HG02840 (cell line): Measurements from ENCODE around the gene OGA.

Experiments used
- ATAC-seq: cut with Tn5 transposase; IDR thresholded peaks from one replicate; pipeline ENCODE4 v1.9.1; 2021; ENCODE audit warnings: mild to moderate bottlenecking, moderate library complexity, moderate number of reproducible peaks; ENCODE audit not compliant: unreplicated experiment, low FRiP score

OGA gene

DNA sequence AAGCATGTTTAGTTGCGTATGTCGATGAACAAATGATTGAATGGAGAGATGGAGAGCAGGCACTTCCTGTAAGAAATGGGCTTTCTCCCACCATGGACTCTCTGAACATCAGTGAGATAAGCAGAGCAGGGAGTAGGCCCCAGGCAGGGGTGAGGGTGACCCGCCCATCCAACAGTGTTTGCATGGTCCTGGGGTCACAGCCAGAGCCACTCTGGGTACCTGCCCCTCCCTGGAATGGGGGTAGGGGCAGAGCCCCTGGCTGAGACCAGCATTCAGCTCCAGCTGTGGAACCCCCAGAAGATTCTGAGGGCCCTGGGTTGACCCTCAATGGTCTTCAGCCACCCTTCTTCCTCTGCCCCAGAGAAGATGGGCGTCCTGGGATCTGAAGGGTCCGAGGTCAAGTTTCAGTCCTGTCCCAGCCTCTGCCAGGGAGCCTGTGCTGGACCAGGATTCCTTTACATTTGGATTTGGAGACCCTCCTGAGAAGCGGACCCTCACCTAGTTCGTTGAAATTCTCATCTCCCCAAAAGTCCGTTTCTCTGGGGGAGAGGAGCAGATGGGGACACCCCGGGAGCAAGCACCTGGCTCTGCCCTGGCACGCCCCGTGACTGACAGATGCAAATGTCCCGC, 40.0 kb downstream of the OGA start:
- no peak for ATAC-seq

DNA sequence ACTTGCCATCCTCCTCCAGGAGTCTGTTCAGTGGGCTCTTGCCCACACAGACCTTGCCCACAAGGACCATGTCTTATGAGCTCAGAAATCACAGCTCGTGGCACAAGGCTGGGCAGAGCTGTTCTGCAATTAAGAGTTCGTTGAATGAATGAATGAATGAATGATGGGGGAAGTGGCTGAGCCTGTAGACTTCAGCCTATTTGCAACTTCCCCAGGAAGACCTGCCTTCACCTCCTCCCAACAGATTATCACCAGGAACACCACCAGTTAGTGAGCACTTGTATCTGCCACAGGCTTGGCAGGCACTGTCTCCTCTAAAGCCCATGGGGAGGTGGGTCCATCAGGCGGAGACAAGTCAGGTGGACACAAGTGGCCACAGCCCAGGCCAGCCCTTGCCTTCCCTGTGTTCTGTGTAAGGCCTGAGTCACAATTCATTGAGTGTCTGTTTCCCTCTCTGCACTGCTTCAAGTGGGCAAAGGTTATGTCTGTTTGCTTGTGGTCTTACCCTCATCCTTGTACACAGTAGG, 40.6 kb downstream of the OGA start:
- ATAC-seq = no peak

DNA sequence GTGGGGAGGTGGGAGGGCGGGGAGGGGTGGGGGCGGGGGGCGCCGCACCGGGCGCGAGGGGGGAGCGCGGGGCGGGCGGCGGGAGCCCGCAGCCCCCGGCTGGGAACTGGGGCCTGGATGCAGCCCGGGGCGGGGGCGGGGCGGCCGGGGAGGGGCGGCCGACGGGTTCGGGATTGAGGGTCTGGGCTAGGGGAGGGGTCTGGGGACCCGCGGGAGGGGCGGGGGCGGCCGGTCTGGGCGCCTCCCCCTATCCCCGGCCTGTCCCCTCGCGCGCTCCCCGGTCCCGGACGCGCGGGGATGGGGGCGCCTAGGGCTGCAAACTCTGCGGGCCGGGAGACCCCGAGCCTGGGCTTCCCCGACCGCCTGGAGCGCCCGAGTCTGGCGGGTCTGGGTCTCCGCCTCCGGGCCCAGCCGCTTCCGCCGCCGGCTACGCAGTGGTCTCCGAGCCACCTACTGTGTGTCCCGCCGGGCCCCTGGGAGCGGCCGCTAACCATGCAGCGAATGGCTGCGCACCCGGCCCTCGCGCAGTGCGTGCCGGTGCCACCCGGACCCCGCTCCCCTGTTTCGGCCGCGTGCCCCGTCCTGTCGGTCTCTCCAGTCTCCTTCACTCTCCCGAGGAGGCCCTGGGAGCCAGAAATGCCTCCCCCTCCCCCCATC, 42.0 kb downstream of the OGA start:
- no peak for ATAC-seq

DNA sequence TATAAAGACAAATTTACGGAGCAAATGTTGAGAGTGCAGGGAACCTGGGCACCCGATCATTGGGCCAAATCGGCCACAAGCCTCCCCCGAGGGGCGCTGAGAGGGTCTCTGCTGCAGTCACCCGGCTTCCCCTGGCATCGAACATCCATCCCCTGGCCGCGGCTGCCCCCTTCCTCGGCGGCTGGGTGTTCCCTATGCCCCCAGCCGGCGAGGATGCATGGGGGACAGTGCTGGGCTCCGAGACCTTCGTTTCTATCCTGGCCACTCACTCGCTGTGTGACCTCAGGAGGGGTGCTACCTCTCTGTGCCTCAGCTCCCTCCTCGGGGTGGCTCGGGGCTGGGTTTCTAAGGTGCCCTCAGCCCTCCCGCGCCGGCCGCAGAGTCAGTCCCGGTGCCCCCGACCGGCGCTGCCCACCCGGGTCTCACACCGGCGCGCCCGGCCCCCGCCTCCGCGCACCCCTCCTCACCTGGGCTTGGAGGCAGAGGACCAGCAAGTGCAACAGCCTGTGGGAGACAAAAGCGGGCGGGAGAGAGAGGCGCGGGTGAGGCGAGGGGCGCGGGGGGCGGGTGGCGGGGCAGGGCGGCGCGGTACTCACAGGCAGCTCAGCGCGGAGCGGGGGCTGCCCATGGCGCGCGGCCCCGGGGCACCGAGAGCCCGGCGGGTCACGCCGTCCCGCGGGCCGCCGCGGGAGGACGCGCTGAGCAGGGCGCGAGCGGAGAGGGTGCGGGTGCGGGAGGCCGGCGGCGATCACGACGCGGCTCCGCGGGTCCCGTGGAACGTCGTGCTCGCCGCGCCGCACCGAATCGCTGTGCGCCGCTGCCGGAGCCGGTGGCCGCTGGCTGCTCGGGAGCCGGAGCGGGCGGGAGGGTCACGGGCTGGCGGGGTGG, 42.7 kb downstream of the OGA start, which contains the start of gene FGF8:
Gene FGF8 (minus strand): TSS at position 842 of the 888 bp plus-strand sequence. CDS start 214 bp downstream, at position 628.
- ATAC-seq = no peak

DNA sequence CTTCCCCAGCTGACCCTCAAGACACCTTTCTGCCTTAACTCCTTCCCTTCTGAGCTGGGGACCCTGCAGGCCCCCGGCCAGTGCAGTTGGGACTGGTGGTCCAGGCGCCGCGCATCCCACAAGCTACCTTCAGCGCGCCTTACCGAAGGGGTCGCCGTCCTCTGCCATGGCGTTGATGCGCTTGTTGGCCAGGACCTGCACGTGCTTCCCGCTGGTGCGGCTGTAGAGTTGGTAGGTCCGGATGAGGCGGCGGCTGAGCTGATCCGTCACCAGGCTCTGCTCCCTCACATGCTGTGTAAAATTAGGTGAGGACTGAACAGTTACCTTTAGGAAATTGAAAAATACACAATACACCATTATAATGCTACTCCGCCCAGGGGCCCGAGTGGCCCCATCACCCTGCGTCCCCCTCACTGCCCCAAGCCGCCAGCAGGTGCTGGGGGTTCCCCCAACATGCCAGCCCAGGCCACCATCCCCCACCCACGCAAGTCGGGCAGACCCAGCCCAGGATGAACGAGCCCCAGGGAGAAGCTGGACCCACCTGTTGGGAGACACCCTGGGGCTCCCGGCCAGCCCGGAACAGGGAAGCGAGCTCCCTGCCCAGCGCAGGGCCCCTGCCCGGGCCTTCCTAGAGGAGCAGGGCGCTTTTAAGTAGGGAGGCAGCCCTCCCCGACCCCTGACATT, 43.5 kb downstream of the OGA start:
- ATAC-seq = no peak

DNA sequence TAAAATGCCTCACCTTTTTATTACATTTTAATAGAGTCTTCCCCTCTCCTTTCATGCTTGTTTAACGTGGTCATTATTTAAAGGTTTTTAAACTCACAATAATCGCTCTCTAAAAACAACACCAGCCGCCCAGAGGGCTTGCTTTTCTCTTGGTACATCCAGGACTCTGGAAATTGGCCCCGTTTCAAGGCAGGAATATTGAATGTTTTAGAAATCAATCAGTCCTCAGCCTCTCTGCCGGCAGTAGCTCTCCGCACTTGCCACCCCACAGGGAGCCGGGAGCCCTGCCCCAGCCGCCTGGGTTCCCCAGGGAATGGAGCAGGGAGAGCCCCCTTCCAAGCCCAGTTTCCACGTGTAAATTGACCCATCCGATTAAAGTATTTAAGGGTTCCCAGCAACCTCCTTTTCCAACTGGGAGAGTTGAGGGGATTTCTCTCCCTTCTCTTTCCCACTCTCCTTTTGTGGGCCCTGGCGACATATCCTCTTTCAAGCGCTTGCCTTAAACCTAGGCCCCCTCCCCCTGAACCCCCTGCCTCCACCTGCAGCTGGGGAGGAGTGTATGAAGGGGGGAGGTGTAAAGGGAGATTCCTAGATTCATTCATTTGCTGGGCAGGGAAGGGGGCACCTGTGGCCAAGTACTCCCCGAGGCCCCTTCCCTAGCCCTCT, 44.2 kb downstream of the OGA start:
- ATAC-seq = no peak

DNA sequence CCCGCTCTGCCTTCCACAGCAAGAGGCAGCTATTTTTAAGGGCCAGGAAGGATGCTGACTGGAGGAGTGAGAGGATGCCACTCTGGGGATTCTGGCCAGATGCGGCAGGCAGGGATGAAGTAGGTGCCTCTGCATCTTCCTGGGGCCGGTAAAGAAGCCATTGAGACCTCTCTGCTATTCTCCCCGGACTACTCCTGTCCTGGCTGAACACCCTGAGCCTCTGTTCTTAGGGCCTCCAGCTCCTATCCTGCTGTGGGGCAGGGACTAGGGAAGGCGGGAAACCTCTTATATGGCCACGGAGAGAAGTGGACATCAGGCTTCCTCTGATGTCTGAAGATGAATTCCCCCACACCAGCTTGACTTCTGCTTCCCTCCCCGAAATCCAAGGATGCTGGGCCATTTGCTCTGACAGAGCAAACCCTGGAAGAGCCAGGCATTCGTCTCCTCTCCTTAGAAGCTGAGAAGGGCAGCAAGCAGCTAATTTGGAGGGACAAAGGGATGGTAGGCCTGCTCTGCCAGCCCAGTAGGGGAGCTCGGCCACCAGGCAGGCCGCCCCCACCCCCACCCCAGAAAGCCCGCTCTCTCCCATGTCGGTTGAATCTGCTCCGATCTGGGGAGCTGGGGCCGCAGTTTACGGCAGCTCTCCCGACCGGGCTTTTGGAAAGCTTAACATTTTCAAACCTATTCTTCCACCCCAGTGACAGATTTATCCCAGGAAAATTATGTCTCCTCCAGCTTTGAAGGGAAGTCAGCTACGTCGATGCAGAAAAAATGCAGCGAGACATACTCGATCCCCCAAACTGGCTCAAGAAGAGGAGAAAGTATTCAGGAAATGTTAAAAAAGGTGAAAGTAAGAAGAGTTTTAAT, 45.1 kb downstream of the OGA start:
- no peak for ATAC-seq

DNA sequence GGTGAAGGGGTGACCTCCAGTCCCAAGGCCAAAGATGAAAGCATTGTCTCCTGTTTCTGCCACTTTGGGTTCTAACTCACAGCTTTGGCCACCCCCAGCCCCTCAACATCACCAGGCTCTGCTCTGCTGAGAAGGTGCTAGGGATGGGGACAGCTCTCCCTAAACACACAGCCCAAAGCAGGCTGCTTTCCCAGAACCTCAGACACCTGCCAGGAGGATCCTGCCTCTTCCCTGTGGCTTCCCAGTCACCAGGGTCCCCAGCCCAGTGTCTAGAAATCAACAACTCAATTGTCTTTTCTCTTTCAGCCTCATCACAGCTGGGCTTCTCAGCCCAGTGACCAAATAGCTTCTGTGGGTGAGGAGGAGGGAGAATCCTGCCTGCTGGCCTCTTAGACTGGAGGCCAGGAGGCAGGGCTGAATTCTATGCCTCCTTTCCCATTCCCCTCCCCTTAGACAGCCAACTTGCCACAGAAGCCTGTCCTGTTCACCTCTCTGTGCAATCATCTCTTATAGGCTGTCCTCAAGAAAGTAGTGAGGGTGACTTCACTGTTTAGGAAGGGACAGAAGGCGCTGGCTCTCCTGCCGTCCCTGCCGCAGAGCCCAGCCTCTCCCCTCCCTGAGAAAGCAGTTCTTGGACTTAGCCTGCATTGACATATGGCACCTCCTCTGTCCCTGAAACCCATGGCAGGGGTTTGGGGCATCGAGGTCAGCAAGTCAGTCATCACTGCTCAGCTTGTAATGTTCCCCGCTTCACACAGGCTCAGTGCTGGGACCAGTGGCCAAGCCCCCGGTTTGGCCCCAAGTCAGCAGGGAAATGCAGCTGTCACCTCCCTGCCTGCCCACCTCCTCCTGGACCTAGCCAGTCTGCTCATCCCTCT, 46.0 kb downstream of the OGA start:
- no peak for ATAC-seq

DNA sequence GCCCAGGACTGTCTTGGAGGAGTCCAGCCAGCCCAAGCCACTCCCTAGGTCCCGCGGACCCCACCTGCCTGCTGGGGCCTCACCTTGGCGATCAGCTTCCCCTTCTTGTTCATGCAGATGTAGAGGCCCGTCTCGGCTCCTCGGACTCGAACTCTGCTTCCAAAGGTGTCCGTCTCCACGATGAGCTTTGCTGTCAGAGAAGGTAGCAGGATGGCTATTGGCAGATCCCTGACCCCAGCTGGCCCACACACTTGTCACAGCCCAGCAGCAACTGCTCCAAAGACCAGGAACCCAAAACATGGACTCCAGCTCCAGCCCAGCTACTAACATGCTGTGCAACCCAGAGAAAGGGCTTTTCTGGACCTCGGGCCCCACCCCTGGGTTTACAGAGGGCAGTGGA, 46.9 kb downstream of the OGA start:
- ATAC-seq = no peak

DNA sequence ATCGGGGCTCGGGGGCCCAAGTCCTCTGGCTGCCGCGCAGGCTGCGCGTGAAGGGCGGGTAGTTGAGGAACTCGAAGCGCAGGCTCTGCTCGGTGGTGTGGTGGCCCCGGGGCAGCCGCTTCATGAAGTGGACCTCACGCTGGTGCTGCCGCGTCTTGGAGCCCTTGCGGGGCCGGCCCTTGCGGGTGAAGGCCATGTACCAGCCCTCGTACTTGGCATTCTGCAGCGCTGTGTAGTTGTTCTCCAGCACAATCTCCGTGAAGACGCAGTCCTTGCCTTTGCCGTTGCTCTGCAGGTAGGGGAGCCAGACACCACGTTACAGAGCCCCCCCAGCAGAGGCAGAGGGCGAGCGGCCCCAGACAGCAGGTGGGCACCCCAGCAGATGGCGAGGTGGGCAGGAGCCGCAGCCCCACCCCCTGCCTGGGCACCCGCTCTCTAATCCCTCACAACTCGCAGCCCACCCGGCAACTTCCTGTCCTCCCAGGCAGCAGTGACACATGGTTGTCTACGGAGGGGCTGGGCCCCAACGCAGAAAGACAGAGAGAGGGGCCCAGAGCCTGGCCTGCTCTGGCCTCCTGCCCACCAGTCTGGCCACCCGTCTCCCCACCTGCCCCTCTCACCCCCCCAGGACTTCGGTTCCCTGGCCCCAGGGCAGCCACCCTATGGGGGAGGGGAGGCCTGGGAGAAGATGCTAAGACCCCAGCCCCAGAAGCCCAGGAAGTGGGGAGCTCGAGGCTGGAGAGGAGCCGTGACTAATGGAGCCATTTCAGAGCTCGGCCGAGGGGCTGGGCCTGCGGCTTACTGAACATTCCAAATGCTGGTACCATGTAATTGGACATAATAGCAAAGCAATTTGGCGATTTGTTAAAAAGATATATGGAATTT, 47.7 kb downstream of the OGA start:
- no peak for ATAC-seq

DNA sequence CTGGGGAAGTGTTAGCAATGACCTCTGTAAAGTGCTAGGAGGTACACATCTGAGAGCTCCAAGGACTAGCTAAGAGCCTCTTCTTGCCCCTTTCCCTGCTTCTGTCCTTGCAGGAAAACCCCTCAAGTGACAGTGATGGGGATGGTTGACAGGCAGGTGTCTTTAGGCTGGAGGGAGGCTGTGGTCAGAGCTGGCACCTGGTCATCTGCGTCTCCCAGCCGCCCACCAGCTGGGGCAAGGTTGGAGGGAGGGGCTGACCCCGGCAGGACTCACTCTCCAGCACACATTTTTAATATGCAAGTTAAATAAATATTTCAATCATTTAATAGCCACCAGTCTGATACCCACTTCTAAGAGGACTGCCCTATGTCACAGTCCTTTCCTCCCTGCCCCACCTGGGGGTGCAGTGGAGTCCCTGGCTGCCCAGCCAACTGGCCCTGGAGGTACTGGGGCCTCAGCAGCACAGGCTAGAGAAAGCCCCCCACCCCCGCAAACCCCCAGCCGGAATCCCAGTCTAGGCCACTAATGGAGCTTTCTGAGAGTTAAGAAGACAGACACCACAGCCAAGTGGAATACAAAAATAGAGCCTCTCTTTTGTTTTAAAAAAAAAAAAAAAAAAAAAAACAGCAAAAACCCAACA, 48.6 kb downstream of the OGA start:
- no peak for ATAC-seq

DNA sequence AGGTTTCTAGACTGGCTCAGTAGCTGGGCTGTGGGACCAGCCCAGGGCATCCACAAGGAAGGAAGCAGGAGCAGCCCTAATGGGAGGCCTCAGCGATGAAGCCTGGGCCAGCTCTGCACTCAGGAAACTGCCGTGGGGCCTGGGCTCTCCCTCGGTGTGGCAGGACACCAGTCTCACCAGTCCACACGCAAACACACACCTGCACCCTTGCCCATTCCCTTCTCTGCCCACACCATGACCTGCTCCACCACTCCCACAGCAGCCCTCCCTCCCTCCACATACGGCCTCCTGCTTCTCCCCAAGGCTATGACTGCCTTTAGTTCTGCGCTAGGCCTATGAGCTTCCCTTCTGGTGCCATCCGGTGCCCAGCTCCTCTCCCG, 49.5 kb downstream of the OGA start:
- no peak for ATAC-seq

DNA sequence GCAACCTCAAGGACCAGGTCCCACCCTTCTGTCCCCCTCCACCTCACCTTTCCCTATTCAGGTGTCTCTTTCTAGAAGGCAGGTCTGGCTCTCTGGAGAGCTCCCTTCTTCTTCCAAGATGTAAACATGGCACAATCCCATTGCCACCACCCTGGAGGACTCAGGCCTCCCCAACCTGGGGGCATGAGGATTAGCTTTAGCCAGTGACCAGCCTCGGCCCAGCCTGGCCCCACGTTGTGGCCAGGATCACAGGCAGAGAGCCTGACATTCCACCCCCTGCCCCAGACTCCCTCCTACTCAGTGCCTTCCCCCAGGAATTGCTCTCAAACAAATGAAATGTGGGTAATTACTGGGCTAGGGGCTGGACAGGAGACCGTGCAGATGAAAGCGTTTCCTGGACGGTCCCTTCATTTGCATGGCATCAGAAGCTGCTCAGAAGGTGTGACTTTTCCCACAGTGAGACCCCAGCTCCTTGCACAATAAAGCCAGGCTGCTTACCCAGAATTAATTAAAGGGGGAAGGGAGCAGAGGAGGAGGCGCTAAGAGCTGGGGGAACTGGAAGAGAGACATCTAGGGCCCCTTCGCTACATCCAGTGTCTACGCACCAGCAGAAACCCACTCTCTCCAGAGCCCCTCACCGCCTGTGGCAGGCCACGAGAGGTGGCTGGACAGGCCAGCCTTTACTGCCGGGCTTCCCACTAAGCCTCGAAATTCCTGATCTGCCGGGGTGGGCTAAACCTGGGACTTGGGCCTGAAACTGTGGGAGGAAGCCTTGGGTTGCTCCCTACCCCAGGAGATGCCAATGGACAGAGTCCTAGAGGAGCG, 50.1 kb downstream of the OGA start:
- ATAC-seq = no peak

DNA sequence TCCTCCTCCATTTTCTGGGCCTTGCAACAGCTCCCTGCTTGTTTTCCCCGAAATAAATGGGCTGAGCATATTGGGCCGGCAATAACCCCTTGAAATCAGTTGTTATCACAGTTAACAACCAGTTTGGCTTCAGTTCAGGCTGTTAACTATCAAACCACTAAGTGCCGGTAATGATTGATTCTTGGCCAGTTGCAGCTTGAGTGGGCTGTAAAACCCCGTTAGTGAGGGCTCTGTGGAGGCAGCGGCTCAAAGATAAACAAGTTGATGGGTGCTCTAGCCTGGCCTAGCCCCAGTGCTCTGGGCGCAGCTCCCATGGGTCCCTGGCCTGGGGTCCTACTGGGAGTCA, 50.7 kb downstream of the OGA start:
- no peak for ATAC-seq

DNA sequence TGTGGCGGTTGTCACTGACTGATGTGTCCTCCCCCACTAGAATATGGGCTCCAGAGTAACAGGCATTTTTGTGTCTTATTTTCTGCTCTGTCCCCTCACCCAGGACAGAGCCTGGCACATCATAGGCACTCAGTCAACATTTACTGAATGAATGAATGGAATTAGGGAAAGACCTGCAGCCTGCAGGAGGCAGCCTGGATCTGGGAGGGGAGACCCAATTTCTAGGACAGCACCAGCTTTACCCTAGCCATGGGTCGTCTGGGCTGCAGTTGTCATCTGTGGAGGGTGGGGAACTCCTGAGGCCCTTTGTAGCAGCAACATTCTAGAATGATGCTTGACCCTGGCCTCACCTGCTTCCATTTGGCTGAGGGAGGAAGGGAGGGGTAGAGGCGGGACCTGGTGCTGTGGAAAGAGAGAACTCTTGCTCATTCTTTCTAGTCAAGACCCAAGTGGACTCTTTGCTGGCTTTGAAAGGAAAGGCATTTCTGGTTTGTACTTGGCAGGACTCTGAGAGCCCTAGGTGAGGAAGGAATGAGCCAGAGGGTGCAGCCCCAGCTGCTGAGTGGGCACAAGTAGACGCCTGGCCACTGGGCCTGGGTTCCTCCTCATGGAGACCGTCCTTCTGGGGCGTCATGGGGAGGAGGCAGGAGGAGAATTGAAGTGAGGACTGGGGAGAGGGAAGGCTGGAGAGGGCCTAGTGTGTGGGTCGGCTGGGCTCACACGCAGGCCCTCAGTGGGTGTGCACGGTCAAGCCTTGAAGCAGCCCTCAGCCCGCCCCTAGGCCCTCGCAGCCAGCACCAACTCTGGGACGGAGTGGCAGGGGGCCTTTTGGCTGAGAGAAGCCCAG, 51.3 kb downstream of the OGA start:
- ATAC-seq = no peak
